HL-60 (cell line): ENCODE measurements around the gene NSUN6.

Experiments
- GABPA ChIP-seq: IDR thresholded peaks from 2 replicates; pipeline ENCODE4 v1.6.1; 2012; ENCODE audit warnings: low read depth
- POLR2AphosphoS5 ChIP-seq: IDR thresholded peaks from 2 replicates; pipeline ENCODE4 v1.6.1; 2012; ENCODE audit warnings: low read depth
- REST ChIP-seq: IDR thresholded peaks from 2 replicates; pipeline ENCODE4 v1.6.1; 2012; ENCODE audit warnings: low read depth; ENCODE audit not compliant: insufficient replicate concordance
- SPI1 ChIP-seq: IDR thresholded peaks from 2 replicates; pipeline ENCODE4 v1.6.1; 2012; ENCODE audit warnings: low read depth, mild to moderate bottlenecking, borderline replicate concordance
- TF ChIP-seq, protein P1 (sequence below): IDR thresholded peaks from one replicate; pipeline ENCODE4 v1.5.1; 2011; ENCODE audit warnings: low read length, control low read depth, inconsistent platforms; ENCODE audit not compliant: insufficient read depth

DNA sequence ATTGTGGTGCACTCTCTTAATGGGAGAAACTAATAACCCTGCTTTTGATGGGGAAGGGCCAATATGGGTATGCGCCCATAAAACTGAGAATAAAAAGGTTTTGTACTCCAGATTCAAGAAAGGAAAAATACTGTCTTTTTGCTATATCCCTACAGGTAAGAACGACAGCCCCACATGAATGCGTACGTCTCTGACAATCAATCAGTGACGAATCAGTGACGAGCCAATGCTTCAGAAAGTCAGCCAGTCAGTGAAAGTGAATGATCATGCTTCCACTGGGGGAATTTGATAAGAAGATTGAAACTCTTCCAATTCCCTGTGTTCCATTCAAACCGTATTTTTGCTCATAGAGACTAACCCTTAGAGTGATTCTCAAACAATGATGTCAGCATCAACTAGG lies 34.2 kb upstream of the NSUN6 start:
- TF ChIP-seq, protein P1, sequence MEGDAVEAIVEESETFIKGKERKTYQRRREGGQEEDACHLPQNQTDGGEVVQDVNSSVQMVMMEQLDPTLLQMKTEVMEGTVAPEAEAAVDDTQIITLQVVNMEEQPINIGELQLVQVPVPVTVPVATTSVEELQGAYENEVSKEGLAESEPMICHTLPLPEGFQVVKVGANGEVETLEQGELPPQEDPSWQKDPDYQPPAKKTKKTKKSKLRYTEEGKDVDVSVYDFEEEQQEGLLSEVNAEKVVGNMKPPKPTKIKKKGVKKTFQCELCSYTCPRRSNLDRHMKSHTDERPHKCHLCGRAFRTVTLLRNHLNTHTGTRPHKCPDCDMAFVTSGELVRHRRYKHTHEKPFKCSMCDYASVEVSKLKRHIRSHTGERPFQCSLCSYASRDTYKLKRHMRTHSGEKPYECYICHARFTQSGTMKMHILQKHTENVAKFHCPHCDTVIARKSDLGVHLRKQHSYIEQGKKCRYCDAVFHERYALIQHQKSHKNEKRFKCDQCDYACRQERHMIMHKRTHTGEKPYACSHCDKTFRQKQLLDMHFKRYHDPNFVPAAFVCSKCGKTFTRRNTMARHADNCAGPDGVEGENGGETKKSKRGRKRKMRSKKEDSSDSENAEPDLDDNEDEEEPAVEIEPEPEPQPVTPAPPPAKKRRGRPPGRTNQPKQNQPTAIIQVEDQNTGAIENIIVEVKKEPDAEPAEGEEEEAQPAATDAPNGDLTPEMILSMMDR: no peak
- TF ChIP-seq GABPA (no peak), POLR2AphosphoS5 (no peak), SPI1 (no peak), REST (no peak)
